Measurements from ENCODE around the gene SGTB. TPM values are rescaled to one million over a fixed set of nuclear protein-coding genes. Genes with fewer than 3 reads are reported as not detected.

Gene SGTB
- polyA plus RNA-seq, 1 donor from 2014 or later: 9.6 TPM

GRCh38 chr5:65651144-65651543 lies 70.8 kb downstream of the SGTB start:
- no peak overlapping the region for H3K27ac ChIP-seq (ENCODE audit: low read length)
- no peaks in the 10 kb centered on the region for H4K20me1 ChIP-seq (ENCODE audit: insufficient read depth)
- H3K9me3 ChIP-seq (ENCODE audit: low read length): no peaks in the 10 kb centered on the region
- no peaks in the 10 kb centered on the region for H3K9me2 ChIP-seq (ENCODE audit: insufficient read depth, low read length)
- H3K9ac ChIP-seq (ENCODE audit: low read length): no peak overlapping the region
- no peak overlapping the region for H3K4me3 ChIP-seq (ENCODE audit: low read length)
- H3K79me2 ChIP-seq (replicated peaks; ENCODE audit: insufficient read depth, low read length): no peaks in the 10 kb centered on the region
- no peaks in the 10 kb centered on the region for H3K36me3 ChIP-seq (ENCODE audit: insufficient read depth, low read length)
- no peak overlapping the region for H2AFZ ChIP-seq (ENCODE audit: low read depth, low read length)
- no peaks in the 10 kb centered on the region for H3F3A ChIP-seq (ENCODE audit: insufficient read depth, low read length, poor library complexity, severe bottlenecking)
- H3K4me2 ChIP-seq (ENCODE audit: low read length): no peak overlapping the region
- no peaks in the 10 kb centered on the region for H3K27me3 ChIP-seq (ENCODE audit: insufficient read depth, low read depth, low read length)
- TF ChIP-seq CTCF (IDR thresholded peaks at IDR 0.05; ENCODE audit: poor library complexity, severe bottlenecking) (no peak), TAF1 (IDR thresholded peaks at IDR 0.05; ENCODE audit: low read depth) (no peak)

- no peak overlapping the region for H3K4me2 ChIP-seq (ENCODE audit: low read length)
- no peak overlapping the region for H3K9ac ChIP-seq (ENCODE audit: low read length)
- no peak overlapping the region for H3K27ac ChIP-seq (ENCODE audit: low read length)
These were observed 74.0 kb downstream of the SGTB start for GRCh38 chr5:65647941-65648340.

GRCh38 chr5:65646938-65647337 lies 75.0 kb downstream of the SGTB start:
- Histone ChIP-seq H3K4me3 (ENCODE audit: low read length) (no peak overlapping the region), H3K36me3 (ENCODE audit: insufficient read depth, low read length) (no peaks in the 10 kb centered on the region), H3K27ac (ENCODE audit: low read length) (no peak overlapping the region), H3K9ac (ENCODE audit: low read length) (no peak overlapping the region), H3K4me2 (ENCODE audit: low read length) (no peak overlapping the region), H2AFZ (ENCODE audit: low read depth, low read length) (no peak overlapping the region), H3K27me3 (ENCODE audit: insufficient read depth, low read depth, low read length) (no peaks in the 10 kb centered on the region), H3K9me3 (ENCODE audit: low read length) (no peaks in the 10 kb centered on the region), H3K79me2 (replicated peaks; ENCODE audit: insufficient read depth, low read length) (no peaks in the 10 kb centered on the region), H3K9me2 (ENCODE audit: insufficient read depth, low read length) (no peaks in the 10 kb centered on the region), H3F3A (ENCODE audit: insufficient read depth, low read length, poor library complexity, severe bottlenecking) (no peaks in the 10 kb centered on the region), H4K20me1 (ENCODE audit: insufficient read depth) (no peaks in the 10 kb centered on the region)
- TF ChIP-seq CTCF (IDR thresholded peaks at IDR 0.05; ENCODE audit: poor library complexity, severe bottlenecking) (no peak), REST (IDR thresholded peaks at IDR 0.05; ENCODE audit: borderline replicate concordance) (no peak), RAD21 (conservative IDR thresholded peaks at IDR 0.05) (no peak), SMC3 (conservative IDR thresholded peaks at IDR 0.05; ENCODE audit: poor library complexity) (no peak), POLR2AphosphoS5 (IDR thresholded peaks at IDR 0.05) (no peak), EP300 (conservative IDR thresholded peaks at IDR 0.05; ENCODE audit: poor library complexity, severe bottlenecking) (no peak), EZH2 (IDR thresholded peaks at IDR 0.05; ENCODE audit: borderline replicate concordance, insufficient read depth, low read length, poor library complexity, severe bottlenecking) (no peak), MXI1 (conservative IDR thresholded peaks at IDR 0.05; ENCODE audit: poor library complexity, severe bottlenecking) (no peak), TAF1 (IDR thresholded peaks at IDR 0.05; ENCODE audit: low read depth) (no peak)

More at GRCh38 chr5:65647941-65648340, 74.0 kb downstream of the SGTB start:
- Histone ChIP-seq H3K9me2 (ENCODE audit: insufficient read depth, low read length) (no peaks in the 10 kb centered on the region), H3K79me2 (replicated peaks; ENCODE audit: insufficient read depth, low read length) (no peaks in the 10 kb centered on the region), H2AFZ (ENCODE audit: low read depth, low read length) (no peak overlapping the region), H3K4me3 (ENCODE audit: low read length) (no peak overlapping the region), H4K20me1 (ENCODE audit: insufficient read depth) (no peaks in the 10 kb centered on the region), H3F3A (ENCODE audit: insufficient read depth, low read length, poor library complexity, severe bottlenecking) (no peaks in the 10 kb centered on the region), H3K36me3 (ENCODE audit: insufficient read depth, low read length) (no peaks in the 10 kb centered on the region), H3K27me3 (ENCODE audit: insufficient read depth, low read depth, low read length) (no peaks in the 10 kb centered on the region), H3K9me3 (ENCODE audit: low read length) (no peaks in the 10 kb centered on the region)
- no peak for TF ChIP-seq POLR2AphosphoS5 (IDR thresholded peaks at IDR 0.05)
- no peak for TF ChIP-seq EZH2 (IDR thresholded peaks at IDR 0.05; ENCODE audit: borderline replicate concordance, insufficient read depth, low read length, poor library complexity, severe bottlenecking)
- no peak for TF ChIP-seq CTCF (IDR thresholded peaks at IDR 0.05; ENCODE audit: poor library complexity, severe bottlenecking)
- TF ChIP-seq EP300 (conservative IDR thresholded peaks at IDR 0.05; ENCODE audit: poor library complexity, severe bottlenecking): no peak
